ENCODE measurements around the gene PLK5.
A peak's percentile ranks its signal among the peaks of the same experiment; 100 is the strongest.

Gene PLK5

GRCh38 chr19:1560286-1560882 is 36.5 kb downstream of the PLK5 start:
- DNase-seq (ENCODE audit: low read depth, low spot score) = no peak
- no peak for TF ChIP-seq CTCF (IDR thresholded peaks at IDR 0.05; ENCODE audit: insufficient read depth, low read length, missing control alignments)
- H3K4me3 ChIP-seq (ENCODE audit: low read depth, low read length) = no peak overlapping the region
- POLR2A ChIA-PET = interaction anchor here (0.5 kb wide), 1 partner anchor 9 kb away, joined by 3 read pairs; no protein-coding TSS in a partner anchor
- CTCF ChIA-PET = interaction anchor here (4.8 kb wide), 1 partner anchor 14 kb away, joined by 26 read pairs; no protein-coding TSS in a partner anchor

GRCh38 chr19:1561236-1561842 is 37.5 kb downstream of the PLK5 start:
- POLR2A ChIA-PET = interaction anchor here (0.5 kb wide), 1 partner anchor 10 kb away, joined by 3 read pairs; no protein-coding TSS in a partner anchor
- no peak overlapping the region for H3K4me3 ChIP-seq (ENCODE audit: low read depth, low read length)
- CTCF ChIA-PET = interaction anchor here (4.8 kb wide), 1 partner anchor 15 kb away, joined by 26 read pairs; no protein-coding TSS in a partner anchor
- TF ChIP-seq CTCF (IDR thresholded peaks at IDR 0.05; ENCODE audit: insufficient read depth, low read length, missing control alignments) = no peak
- no peak for DNase-seq (ENCODE audit: low read depth, low spot score)

GRCh38 chr19:1563251-1563650 is 39.4 kb downstream of the PLK5 start:
- no peak overlapping the region for H3K4me3 ChIP-seq (ENCODE audit: low read depth, low read length)
- no peak for DNase-seq (ENCODE audit: low read depth, low spot score)
- CTCF ChIA-PET = interaction anchor here (0.8 to 4.8 kb wide), 2 partner anchors 12 to 17 kb away, joined by 3 to 26 read pairs; no protein-coding TSS in a partner anchor
- POLR2A ChIA-PET = no interaction called here
- no peak for TF ChIP-seq CTCF (IDR thresholded peaks at IDR 0.05; ENCODE audit: insufficient read depth, low read length, missing control alignments)

GRCh38 chr19:1566392-1567115 is 42.7 kb downstream of the PLK5 start:
- peak; percentile 9 for DNase-seq (ENCODE audit: low read depth, low spot score)
- H3K4me3 ChIP-seq (ENCODE audit: low read depth, low read length) = peak overlapping the region; percentile 78
- no peak for TF ChIP-seq CTCF (IDR thresholded peaks at IDR 0.05; ENCODE audit: insufficient read depth, low read length, missing control alignments)
- POLR2A ChIA-PET = interaction anchor here (1.0 to 1.1 kb wide), 2 partner anchors 26 to 39 kb away, joined by 3 to 6 read pairs; partner anchors contain the start of genes MBD3 and UQCR11
- CTCF ChIA-PET = interaction anchor here (1.3 kb wide), 1 partner anchor 15 kb away, joined by 4 read pairs; no protein-coding TSS in a partner anchor

GRCh38 chr19:1567116-1567847 is 43.4 kb downstream of the PLK5 start:
- POLR2A ChIA-PET = interaction anchor here (1.1 kb wide), 1 partner anchor 38 kb away, joined by 3 read pairs; the partner anchor contains the start of gene UQCR11
- no peak for DNase-seq (ENCODE audit: low read depth, low spot score)
- TF ChIP-seq CTCF (IDR thresholded peaks at IDR 0.05; ENCODE audit: insufficient read depth, low read length, missing control alignments) = no peak
- CTCF ChIA-PET = interaction anchor here (1.3 kb wide), 1 partner anchor 16 kb away, joined by 4 read pairs; no protein-coding TSS in a partner anchor
- H3K4me3 ChIP-seq (ENCODE audit: low read depth, low read length) = peak overlapping the region; percentile 78
